GM19324 (cell line): Measurements from ENCODE around the gene CALY.

ENCODE experiments used
- ATAC-seq: cut with Tn5 transposase; IDR thresholded peaks from one replicate; pipeline ENCODE4 v1.9.1; 2021; ENCODE audit warnings: mild to moderate bottlenecking, moderate library complexity; ENCODE audit not compliant: unreplicated experiment, low FRiP score

CALY gene

DNA sequence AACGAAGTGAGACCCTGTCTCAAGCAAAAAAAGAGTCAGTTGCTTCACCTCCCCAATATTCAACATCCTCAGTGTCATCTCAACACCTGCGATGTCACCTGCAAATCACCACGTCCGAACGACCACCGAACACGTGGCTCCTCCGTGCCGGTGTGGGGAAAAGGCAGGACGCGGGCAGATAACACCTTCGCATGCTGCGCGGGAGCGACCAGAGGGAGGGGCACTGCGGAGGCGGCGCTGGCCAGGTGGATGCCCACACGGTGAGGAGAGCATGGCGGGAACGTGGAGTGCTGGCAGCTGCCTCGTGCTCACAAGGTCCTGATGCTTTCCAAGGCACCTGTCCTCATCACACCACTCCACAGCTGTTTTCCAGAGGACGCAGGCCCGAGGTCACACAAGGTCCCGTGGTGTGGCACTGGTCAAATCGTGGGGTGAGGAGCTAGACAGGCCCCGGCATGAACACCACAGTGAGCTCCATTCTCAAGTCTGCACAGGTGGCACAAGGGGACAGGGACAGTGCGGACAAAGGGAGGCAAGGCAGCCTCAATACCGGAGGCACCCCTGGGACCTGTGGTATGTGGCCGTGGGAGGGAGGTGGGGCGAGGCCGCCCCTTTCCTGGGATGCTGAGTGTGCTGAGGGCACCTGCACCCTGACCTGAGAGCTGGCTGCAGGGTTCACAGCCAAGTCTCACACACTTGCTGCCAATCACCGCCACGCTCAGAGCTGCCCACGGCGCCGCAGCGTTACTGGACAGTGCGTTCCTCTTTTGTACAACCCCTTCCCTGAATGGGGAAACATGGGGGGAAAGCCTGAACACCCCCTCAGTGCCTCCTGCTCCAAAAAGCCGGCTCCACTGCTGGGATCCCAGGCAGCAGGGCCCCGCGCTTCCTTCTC is 41.0 kb downstream of the CALY start:
- ATAC-seq: no peak

DNA sequence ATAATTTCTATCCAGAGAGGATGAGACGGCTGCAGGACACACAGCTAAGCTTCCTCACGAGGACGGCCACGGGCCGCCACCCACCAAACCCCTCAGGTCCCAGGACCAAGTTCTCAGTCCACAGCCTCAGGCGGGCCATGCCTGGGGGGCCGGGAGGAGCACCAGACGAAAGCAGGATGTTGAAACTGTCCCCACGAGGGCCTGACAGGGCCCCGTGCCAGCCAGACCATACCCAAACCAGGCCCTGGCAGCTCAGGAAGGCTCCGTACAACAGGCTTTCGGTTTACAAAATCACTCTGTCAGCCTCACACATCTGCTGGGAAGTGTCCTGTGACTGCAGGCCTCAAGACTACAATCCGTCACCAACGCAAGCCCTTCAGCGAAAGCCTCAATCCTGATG is 42.5 kb downstream of the CALY start:
- ATAC-seq: no peak

- no peak for ATAC-seq
Observed at GRCh38 chr10:133293810-133294119, 42.9 kb downstream of the CALY start.

GRCh38 chr10:133292919-133293809 is 43.5 kb downstream of the CALY start:
- no peak for ATAC-seq

- ATAC-seq: no peak
Observed at GRCh38 chr10:133289761-133290160, 46.9 kb downstream of the CALY start.

DNA sequence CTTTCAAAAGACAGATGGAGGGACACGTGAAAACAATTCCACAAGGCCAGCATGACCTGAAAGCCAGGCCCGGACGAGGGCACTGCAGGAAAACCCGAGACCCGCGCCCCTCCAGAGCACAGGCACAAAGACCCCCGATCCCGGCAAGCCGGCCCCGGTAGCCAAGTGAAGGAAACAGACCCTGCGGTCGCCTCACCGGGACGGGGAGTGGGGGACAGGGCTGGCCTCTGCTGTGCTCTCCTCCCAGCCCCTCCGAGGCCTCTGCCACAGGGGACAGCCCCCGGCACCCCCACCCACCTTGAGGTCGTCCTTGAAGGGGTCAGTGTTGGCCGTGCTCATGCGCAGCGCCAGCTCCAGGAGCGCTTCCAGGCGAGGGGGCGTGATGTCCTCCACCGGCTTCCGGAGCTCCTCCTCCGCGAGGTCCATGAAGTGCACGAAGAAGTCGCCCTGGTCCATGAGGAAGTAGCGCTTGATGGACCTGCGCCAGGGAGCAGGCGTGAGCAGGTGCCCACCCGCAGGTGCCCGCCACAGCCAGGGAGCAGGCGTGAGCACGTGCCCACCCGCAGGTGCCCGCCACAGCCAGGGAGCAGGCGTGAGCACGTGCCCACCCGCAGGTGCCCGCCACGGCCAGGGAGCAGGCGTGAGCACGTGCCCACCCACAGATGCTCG is 48.7 kb downstream of the CALY start:
- no peak for ATAC-seq

DNA sequence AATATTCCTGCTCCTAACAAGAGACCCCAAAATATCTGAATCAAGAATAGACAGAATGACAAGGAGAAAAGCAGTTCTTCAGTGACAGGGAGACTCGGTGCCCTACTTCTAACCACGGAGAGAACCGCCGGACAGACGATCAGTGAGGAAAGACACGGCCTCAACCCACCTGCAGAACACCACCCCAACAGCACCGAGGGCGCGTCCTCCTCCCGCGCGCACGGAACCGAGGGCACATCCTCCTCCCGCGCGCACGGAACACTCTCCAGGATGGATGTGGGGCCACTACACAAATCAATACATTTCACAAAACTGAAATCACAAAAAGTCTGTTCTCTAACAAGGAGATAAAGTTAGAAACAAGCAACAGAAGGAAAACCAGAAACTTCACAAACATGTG is 50.3 kb downstream of the CALY start:
- ATAC-seq: no peak

DNA sequence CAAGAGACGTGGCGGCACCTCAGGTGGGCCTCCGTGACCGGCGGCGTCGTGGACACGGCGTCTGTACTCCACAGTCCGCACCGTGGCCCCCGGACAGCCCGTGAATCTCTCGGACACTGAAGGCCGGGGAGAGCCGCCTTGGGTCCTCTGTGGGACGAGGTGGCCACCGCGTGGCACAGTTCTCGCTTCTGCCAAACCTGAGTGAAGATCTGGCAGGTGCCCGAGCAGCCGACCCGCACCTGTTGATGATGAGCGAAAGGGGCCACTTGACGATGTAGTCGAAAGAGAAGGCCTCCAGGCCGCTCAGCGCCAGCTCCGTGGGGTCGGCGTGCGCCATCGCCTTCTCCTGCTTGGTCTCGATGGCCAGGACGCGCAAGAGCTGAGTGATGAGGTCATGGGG is 51.5 kb downstream of the CALY start:
- ATAC-seq: no peak

GRCh38 chr10:133283931-133284330 is 52.8 kb downstream of the CALY start:
- no peak for ATAC-seq

GRCh38 chr10:133282846-133283390 is 53.8 kb downstream of the CALY start:
- no peak for ATAC-seq

DNA sequence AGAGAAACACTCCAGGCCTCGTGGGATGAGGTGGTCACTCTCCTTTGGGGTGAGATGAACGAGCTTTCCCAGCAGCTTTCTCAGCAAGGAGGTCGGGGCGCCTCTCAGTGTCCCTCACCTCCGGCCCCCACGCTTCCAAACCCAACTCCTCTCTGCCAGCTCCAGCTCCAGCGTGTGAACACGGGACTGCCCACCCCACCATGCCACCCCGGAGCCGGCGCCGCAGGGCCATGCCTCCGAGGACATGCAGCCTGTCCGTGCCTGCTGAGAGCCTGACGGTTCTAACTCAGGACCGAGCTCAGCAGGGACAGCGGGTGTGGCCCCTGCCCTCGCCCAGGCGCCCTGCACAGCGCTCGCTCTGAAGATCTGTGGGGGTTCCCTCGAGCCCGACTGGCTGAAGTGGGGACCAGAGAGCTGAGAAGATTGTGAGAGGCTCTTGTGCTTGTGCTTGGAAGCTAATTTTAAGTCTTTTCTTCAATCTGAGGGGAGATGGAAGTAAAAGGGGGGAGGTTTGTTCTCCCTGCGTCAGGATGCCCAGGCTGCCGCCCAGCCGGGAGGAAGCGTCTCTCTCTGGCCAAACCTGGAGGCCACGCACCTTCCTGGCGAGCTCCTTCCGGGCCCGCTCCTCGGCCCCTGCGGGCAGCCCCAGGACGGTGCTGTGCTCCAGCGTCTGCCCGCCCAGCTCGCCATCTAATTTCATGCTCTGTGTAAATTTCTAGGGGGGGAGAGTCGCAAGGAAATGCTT is 54.9 kb downstream of the CALY start:
- ATAC-seq: no peak

- ATAC-seq: no peak
Observed at GRCh38 chr10:133281084-133281483, 55.6 kb downstream of the CALY start.

DNA sequence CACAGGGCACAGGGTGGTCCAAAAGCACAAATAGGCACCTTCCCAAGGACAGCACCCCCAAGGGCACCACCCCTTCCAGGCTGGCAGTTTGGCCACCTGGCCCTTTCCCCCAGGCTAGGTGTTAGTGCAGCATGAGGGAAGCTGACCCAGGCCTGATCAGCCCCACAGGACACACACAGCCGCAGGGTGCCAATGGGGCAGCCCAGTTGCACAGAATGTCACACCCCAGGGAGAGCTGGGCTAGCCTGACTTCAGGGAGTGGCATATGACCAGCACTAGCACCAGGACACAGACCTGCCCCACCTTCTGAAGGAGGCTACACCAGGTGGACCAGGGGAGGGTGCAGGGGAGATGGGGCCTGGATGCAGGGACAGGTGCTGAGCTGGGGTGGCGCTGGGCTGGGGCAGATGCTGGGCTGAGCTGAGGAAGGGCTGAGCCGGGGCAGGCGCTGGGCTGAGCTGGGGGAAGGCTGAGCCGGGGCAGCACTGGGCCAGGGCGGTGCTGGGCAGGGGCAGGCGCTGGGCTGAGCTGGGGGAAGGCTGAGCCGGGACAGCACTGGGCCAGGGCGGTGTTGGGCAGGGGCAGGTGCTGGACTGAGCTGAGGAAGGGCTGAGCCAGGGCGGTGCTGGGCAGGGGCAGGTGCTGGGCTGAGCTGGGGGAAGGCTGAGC is 56.2 kb downstream of the CALY start:
- ATAC-seq: no peak

DNA sequence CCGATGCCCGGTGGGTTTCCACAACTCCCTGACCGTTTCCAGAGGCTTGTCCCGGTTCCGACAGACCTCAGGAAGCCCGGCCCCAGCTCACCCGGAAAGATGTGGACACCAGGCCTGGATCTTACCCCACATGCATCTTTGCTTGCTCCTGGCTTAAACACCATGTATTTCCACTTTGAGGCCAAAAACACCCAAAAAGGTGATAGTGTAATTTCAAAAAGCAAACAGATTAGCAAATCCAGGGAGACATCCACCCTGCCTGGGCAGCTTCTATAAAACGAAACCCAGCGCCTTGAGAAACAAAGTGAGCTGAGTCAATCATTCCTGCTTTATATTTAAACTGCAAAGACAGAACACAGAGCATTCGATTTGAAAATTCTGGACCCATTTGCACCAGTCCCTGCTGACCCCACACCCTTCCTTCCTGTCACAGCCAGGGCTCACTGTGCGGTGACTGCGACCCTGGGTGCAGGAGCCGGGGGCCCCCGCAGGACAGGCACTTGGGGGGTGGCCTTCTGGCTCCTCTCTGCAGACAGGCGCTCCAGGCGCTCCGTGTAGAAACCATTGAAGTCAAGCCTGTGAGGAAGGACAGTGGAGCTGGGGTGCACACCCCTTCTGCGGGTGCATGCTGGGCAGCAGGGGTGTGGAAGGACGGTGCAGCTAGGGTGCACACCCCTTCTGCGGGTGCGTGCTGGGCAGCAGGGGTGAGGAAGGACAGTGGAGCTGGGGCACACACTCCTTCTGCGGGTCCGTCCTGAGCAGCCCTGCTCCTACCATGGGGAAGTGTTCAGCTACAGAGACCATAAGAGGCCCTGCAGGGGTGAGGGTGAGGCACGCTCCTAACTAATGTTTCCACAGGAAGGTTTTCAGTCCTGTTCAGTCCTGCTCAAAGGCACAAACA is 57.1 kb downstream of the CALY start:
- ATAC-seq: no peak

GRCh38 chr10:133278577-133279265 is 58.0 kb downstream of the CALY start:
- ATAC-seq: peak; percentile 36

DNA sequence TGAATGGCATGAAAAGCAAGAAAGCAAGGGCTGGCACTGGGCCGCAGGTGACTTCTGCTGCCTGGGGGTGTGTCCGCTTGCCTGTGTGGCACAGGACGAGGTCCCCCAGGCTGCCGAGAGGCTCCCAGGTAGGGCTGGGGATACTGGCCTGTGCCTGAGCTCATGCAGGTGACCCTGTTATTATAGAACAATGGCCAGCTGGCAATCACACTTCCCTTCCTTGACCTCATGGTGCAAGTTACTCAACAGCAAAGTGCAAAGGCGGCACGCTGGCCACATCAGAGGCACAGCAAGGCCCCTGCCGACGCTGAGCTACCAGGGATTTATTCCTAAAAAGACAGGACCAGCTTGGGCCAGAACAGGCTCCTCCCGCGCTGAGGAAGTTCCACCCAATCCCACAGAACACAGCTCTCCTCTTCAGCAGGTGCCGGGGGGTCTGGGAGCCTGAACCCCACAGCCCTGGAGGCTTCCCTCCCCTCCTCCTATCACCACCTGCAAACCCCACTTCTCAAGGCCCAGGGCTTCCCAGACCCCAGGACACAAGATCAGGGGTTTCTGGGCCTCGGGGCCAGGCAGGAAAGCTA is 58.6 kb downstream of the CALY start:
- no peak for ATAC-seq

GRCh38 chr10:133277277-133277992 is 59.3 kb downstream of the CALY start:
- no peak for ATAC-seq
